ENCODE results near the gene FAM107B. TPM values are rescaled to one million over a fixed set of nuclear protein-coding genes. Genes with fewer than 3 reads are reported as not detected.
A peak's percentile ranks its signal among the peaks of the same experiment; 100 is the strongest.

FAM107B gene
- total and polyA plus RNA-seq, 2 experiments from 2014 or later: 3.4 to 5.2 TPM

DNA sequence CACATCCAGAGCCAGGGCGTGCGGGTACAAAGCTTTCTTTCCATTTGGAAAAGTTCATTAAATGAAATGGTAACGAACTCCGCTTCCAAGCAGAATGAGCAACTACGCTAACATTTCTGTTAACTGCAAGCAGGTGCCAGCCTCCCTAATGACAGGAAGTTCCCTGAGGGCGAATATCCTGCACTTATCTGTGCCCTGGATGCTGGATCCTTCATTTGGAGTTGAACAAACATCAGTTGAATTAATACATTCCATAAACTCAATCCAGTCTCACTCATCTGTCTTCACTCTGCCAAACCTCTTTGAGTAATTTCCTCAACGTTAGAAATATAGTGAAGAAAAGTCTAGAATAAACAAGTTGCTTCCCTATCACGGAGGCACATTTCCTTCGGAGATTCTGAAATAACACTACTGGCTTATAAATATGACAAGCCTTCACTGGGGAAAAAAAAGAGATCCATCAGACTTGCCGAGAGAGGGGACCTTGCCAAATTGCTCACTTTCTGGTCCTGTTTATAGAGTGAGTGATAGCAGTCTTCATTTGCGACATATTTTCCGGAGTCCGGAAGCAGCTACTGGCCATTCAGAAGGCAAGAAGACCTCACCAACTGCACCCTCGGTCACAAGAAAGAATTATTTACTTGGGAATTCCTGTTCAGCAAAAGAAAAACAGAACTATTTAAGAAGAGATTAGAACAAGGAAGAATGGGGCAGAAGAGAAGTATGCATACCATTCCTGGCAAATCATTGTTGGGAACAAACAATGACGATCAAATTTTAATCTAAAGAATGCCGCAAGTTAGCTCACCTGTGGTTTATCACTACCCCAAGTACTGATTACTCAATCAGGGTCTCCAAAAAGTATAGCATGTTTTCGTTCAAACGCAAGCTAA is 196.4 kb downstream of the FAM107B start:
- no peaks in the 10 kb centered on the region for H3K9me3 ChIP-seq (ENCODE audit: low read depth)
- H2AFZ ChIP-seq: peak overlapping the region; percentile 35; the same call in 1 of the 2 replicates
- no peak overlapping the region for H3K9ac ChIP-seq
- H3K36me3 ChIP-seq (ENCODE audit: low read depth): no peaks in the 10 kb centered on the region
- 72 to 75% methylated on average over 18 of the region's 18 CpGs for WGBS, 2 experiments (ENCODE audit: low coverage in 1 of 2, low lambda C conversion rate in 2 of 2, missing lambda C conversion rate in 2 of 2)
- H4K20me1 ChIP-seq (ENCODE audit: insufficient read depth): no peaks in the 10 kb centered on the region
- no peak for TF ChIP-seq EZH2phosphoT487 (IDR thresholded peaks at IDR 0.05; ENCODE audit: insufficient read depth, low read depth)
- TF ChIP-seq EZH2 (IDR thresholded peaks at IDR 0.05; ENCODE audit: insufficient read depth, poor library complexity, severe bottlenecking): no peak
- H3K79me2 ChIP-seq (ENCODE audit: insufficient read depth): peaks cover 29% of the 10 kb centered on the region; the same call in 1 of the 2 replicates
- no peaks in the 10 kb centered on the region; the same call in 1 of the 2 replicates for H3K4me1 ChIP-seq (ENCODE audit: insufficient read depth)
- no peak overlapping the region for H3K4me2 ChIP-seq (ENCODE audit: unreplicated experiment)
- DNase-seq: peak; percentile 18
- H3K9me2 ChIP-seq (ENCODE audit: insufficient read depth): no peaks in the 10 kb centered on the region
- H3K27ac ChIP-seq: no peak overlapping the region
- no peaks in the 10 kb centered on the region for H3F3A ChIP-seq (ENCODE audit: insufficient read depth)
- H3K4me3 ChIP-seq: peak overlapping the region; percentile 19; the same call in 1 of the 2 replicates
- in situ Hi-C loops (cut with MboI): no loop called here
- no peaks in the 10 kb centered on the region for H3K27me3 ChIP-seq (replicated peaks; ENCODE audit: insufficient read depth)

DNA sequence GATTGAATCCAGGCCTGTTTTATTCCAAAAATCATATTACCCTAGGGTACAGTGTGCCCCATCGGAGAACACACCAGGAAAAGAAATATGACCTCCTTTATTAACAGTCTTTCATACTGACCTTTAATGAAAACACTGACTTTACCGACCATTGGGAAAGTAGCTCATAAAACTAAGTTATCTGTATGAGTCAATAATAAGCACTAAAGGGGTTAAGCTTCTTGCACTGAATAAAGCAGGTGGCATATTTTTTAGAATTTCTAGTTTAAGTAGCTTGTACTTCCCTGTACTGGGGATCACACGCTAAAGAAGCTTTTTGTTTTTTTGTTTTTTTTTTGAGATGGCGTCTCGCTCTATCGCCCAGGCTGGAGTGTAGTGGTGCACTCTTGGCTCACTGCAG is 199.8 kb downstream of the FAM107B start:
- in situ Hi-C loops (cut with MboI): no loop called here
- H3K4me1 ChIP-seq (ENCODE audit: insufficient read depth): no peaks in the 10 kb centered on the region; the same call in 1 of the 2 replicates

DNA sequence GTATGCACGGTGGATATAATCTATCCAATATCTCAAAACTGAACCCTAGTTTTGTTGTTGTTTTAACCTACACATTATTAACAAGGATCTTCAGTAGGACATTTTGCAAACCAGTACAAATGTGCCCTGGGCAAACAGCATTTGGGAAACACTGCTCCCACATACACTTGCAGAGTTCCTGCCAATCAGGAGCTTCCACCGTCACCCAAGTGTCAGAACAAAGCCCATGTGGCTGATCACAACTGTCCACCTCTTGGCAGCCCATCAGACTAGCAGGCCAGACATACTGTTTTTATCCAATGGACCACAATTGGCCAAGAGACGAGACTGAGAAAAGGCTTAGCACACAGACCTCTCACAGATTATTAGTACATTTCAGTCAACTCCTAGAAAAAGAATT is 200.4 kb downstream of the FAM107B start:
- H4K20me1 ChIP-seq (ENCODE audit: insufficient read depth): no peaks in the 10 kb centered on the region
- H3K9me3 ChIP-seq (ENCODE audit: low read depth): no peaks in the 10 kb centered on the region
- peaks cover 39% of the 10 kb centered on the region; the same call in 1 of the 2 replicates for H3K79me2 ChIP-seq (ENCODE audit: insufficient read depth)
- in situ Hi-C loops (cut with MboI): no loop called here
- TF ChIP-seq EZH2 (IDR thresholded peaks at IDR 0.05; ENCODE audit: insufficient read depth, poor library complexity, severe bottlenecking) (no peak), EZH2phosphoT487 (IDR thresholded peaks at IDR 0.05; ENCODE audit: insufficient read depth, low read depth) (no peak)
- no peaks in the 10 kb centered on the region for H3K27me3 ChIP-seq (replicated peaks; ENCODE audit: insufficient read depth)
- no peak for DNase-seq
- no peaks in the 10 kb centered on the region for H3K36me3 ChIP-seq (ENCODE audit: low read depth)
- no peak overlapping the region for H3K4me2 ChIP-seq (ENCODE audit: unreplicated experiment)
- no peak overlapping the region for H3K4me3 ChIP-seq
- no peaks in the 10 kb centered on the region for H3F3A ChIP-seq (ENCODE audit: insufficient read depth)
- no peak overlapping the region for H2AFZ ChIP-seq
- H3K27ac ChIP-seq: no peak overlapping the region
- whole genome bisulfite sequencing, 2 experiments (ENCODE audit: low coverage in 1 of 2, low lambda C conversion rate in 2 of 2, missing lambda C conversion rate in 2 of 2): 83 to 85% methylated on average over 3 of the region's 3 CpGs
- H3K9ac ChIP-seq: no peak overlapping the region
- H3K4me1 ChIP-seq (ENCODE audit: insufficient read depth): no peaks in the 10 kb centered on the region; the same call in 1 of the 2 replicates
- H3K9me2 ChIP-seq (ENCODE audit: insufficient read depth): no peaks in the 10 kb centered on the region

More for the DNA sequence above, 199.8 kb downstream of the FAM107B start:
- H3K27ac ChIP-seq: no peak overlapping the region
- WGBS, 2 experiments (ENCODE audit: low coverage in 1 of 2, low lambda C conversion rate in 2 of 2, missing lambda C conversion rate in 2 of 2): 67 to 69% methylated on average over 6 of the region's 6 CpGs
- no peaks in the 10 kb centered on the region for H3K27me3 ChIP-seq (replicated peaks; ENCODE audit: insufficient read depth)
- no peak overlapping the region for H3K4me3 ChIP-seq
- H3K9ac ChIP-seq: no peak overlapping the region
- H3K36me3 ChIP-seq (ENCODE audit: low read depth): no peaks in the 10 kb centered on the region
- peaks cover 39% of the 10 kb centered on the region; the same call in 1 of the 2 replicates for H3K79me2 ChIP-seq (ENCODE audit: insufficient read depth)
- no peak overlapping the region for H3K4me2 ChIP-seq (ENCODE audit: unreplicated experiment)
- H3K9me2 ChIP-seq (ENCODE audit: insufficient read depth): no peaks in the 10 kb centered on the region
- H4K20me1 ChIP-seq (ENCODE audit: insufficient read depth): no peaks in the 10 kb centered on the region
- H3F3A ChIP-seq (ENCODE audit: insufficient read depth): no peaks in the 10 kb centered on the region
- DNase-seq: no peak
- TF ChIP-seq EZH2phosphoT487 (IDR thresholded peaks at IDR 0.05; ENCODE audit: insufficient read depth, low read depth) (no peak), EZH2 (IDR thresholded peaks at IDR 0.05; ENCODE audit: insufficient read depth, poor library complexity, severe bottlenecking) (no peak)
- no peaks in the 10 kb centered on the region for H3K9me3 ChIP-seq (ENCODE audit: low read depth)
- no peak overlapping the region for H2AFZ ChIP-seq

DNA sequence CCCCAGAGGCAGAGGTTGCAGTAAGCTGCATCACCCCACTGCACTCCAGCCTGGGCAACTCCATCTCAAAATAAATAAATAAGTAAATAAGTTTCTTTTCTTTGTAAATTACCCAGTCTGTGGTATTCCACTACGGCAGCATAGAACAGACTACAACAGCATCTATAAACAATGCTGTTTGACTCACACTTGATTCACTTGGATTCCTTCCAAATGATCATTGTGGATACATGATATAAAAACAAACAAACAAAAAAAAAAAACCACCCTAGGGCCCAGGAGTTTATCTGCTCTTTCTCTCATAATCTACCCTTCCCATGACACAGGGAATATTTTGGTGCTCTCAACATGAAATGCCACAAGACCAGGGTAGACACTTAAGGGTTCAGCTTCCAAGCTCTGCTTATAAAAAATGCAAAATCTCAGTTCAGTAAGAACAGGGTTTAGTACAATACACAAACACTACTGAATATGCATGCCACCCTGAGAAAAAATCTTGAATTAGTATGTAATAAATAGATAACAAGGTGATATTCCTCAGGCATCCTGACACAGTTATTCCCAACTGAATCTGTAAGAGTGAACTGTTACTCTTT is 200.9 kb downstream of the FAM107B start:
- Histone ChIP-seq H3K27me3 (replicated peaks; ENCODE audit: insufficient read depth) (no peaks in the 10 kb centered on the region), H3K9me2 (ENCODE audit: insufficient read depth) (no peaks in the 10 kb centered on the region), H3K4me3 (no peak overlapping the region), H3F3A (ENCODE audit: insufficient read depth) (no peaks in the 10 kb centered on the region), H3K4me1 (ENCODE audit: insufficient read depth) (no peaks in the 10 kb centered on the region; the same call in 1 of the 2 replicates), H3K36me3 (ENCODE audit: low read depth) (no peaks in the 10 kb centered on the region), H3K27ac (no peak overlapping the region), H4K20me1 (ENCODE audit: insufficient read depth) (no peaks in the 10 kb centered on the region), H3K4me2 (ENCODE audit: unreplicated experiment) (no peak overlapping the region), H2AFZ (no peak overlapping the region), H3K79me2 (ENCODE audit: insufficient read depth) (peaks cover 39% of the 10 kb centered on the region; the same call in 1 of the 2 replicates), H3K9me3 (ENCODE audit: low read depth) (no peaks in the 10 kb centered on the region), H3K9ac (no peak overlapping the region)
- DNase-seq: peak; percentile 73
- TF ChIP-seq EZH2phosphoT487 (IDR thresholded peaks at IDR 0.05; ENCODE audit: insufficient read depth, low read depth) (no peak), EZH2 (IDR thresholded peaks at IDR 0.05; ENCODE audit: insufficient read depth, poor library complexity, severe bottlenecking) (no peak)
- in situ Hi-C loops (cut with MboI): no loop called here
- 25 to 50% methylated on average over 1 of the region's 1 CpG for WGBS, 2 experiments (ENCODE audit: low coverage in 1 of 2, low lambda C conversion rate in 2 of 2, missing lambda C conversion rate in 2 of 2)

Data from GM23248 (cell line).